HepG2 (cell line): ENCODE data around the gene AP2B1. TPM values are rescaled to one million over a fixed set of nuclear protein-coding genes. Genes with fewer than 3 reads are reported as not detected.
A peak's percentile ranks its signal among the peaks of the same experiment; 100 is the strongest.

Experiments
- EED ChIP-seq: sonication (generic); formaldehyde crosslinking; IDR thresholded peaks from 2 replicates; pipeline ENCODE4 v1.5.0; 2020; ENCODE audit warnings: mild to moderate bottlenecking, missing genetic modification reagents
- FOXM1 ChIP-seq: sonication (generic); formaldehyde crosslinking; IDR thresholded peaks from 2 replicates; pipeline ENCODE4 v1.5.0; 2020; ENCODE audit warnings: missing genetic modification reagents
- GFI1 ChIP-seq: sonication (generic); formaldehyde crosslinking; IDR thresholded peaks from 2 replicates; pipeline ENCODE4 v1.5.0; 2020; ENCODE audit warnings: missing genetic modification reagents, mild to moderate bottlenecking, borderline replicate concordance
- GMEB1 ChIP-seq: sonication (generic); formaldehyde crosslinking; IDR thresholded peaks from 2 replicates; pipeline ENCODE4 v1.5.1; 2020; ENCODE audit warnings: missing genetic modification reagents, mild to moderate bottlenecking, borderline replicate concordance
- HDAC2 ChIP-seq: sonication (generic); formaldehyde crosslinking; IDR thresholded peaks from 2 replicates; pipeline ENCODE4 v1.4.0; 2020; ENCODE audit warnings: missing genetic modification reagents
- HOXA3 ChIP-seq: sonication (generic); formaldehyde crosslinking; IDR thresholded peaks from 2 replicates; pipeline ENCODE4 v1.5.0; 2020; ENCODE audit warnings: missing genetic modification reagents
- KIAA2018 ChIP-seq: sonication (generic); formaldehyde crosslinking; IDR thresholded peaks from 2 replicates; pipeline ENCODE4 v1.5.0; 2020; ENCODE audit warnings: mild to moderate bottlenecking, missing genetic modification reagents, borderline replicate concordance
- LBX2 ChIP-seq: sonication (generic); formaldehyde crosslinking; IDR thresholded peaks from 2 replicates; pipeline ENCODE4 v1.5.0; 2020; ENCODE audit warnings: missing genetic modification reagents, mild to moderate bottlenecking, borderline replicate concordance
- MAFG ChIP-seq: sonication (generic); formaldehyde crosslinking; IDR thresholded peaks from 2 replicates; pipeline ENCODE4 v1.5.1; 2020; ENCODE audit warnings: mild to moderate bottlenecking, missing genetic modification reagents
- MIER2 ChIP-seq: IDR thresholded peaks from 2 replicates; pipeline ENCODE4 v1.6.1; 2016; ENCODE audit warnings: missing biosample characterization, missing genetic modification reagents
- ONECUT2 ChIP-seq: sonication (generic); formaldehyde crosslinking; IDR thresholded peaks from 2 replicates; pipeline ENCODE4 v1.4.0; 2020; ENCODE audit warnings: missing genetic modification reagents
- SNAPC5 ChIP-seq: sonication (generic); formaldehyde crosslinking; IDR thresholded peaks from 2 replicates; pipeline ENCODE4 v1.8.1; 2023; ENCODE audit warnings: mild to moderate bottlenecking, missing genetic modification reagents, borderline replicate concordance
- TBX3 ChIP-seq: fragments of 450-650 bp; IDR thresholded peaks from 2 replicates; pipeline ENCODE4 v1.6.1; 2017; ENCODE audit warnings: antibody characterized with exemption, mild to moderate bottlenecking, inconsistent platforms, borderline replicate concordance
- TCF7L2 ChIP-seq: IDR thresholded peaks from 2 replicates; pipeline ENCODE4 v1.6.1; 2011; ENCODE audit warnings: mild to moderate bottlenecking, low read depth, low read length, moderate library complexity
- ZNF574 ChIP-seq: sonication (generic); formaldehyde crosslinking; IDR thresholded peaks from 2 replicates; pipeline ENCODE4 v1.4.0; 2020; ENCODE audit warnings: missing genetic modification reagents
- ZNF644 ChIP-seq: IDR thresholded peaks from 2 replicates; pipeline ENCODE4 v1.6.1; 2016; ENCODE audit warnings: low read depth
- ZNF747 ChIP-seq: sonication (generic); formaldehyde crosslinking; IDR thresholded peaks from 2 replicates; pipeline ENCODE4 v1.8.1; 2023; ENCODE audit warnings: missing genetic modification reagents, mild to moderate bottlenecking, borderline replicate concordance
- polyA plus RNA-seq, 8 experiments: library from polyadenylated mRNA; depleted of rRNA in 3 of 8; stranded (reverse) in 7 of 8; unstranded in 1 of 8; fragments of >200 nt; fragmentation: Illumina TruSeq in 4 of 8; extraction: Trizol in 4 of 8; gene quantifications; 2 replicates each; pipeline versions ENCODE4 v1.2.1 to v1.2.3, GENCODE V29; 2011 to 2016; ENCODE audit warnings: low read depth in 4 of 8, missing spikeins in 1 of 8, mixed read lengths in 1 of 8; ENCODE audit not compliant: insufficient read depth in 1 of 8
- total RNA-seq, 5 experiments: library from RNA; depleted of rRNA; stranded (reverse); fragments of >200 nt; fragmentation: Illumina TruSeq; extraction: Trizol; gene quantifications; 2 replicates each; pipeline ENCODE4 v1.2.3, GENCODE V29; 2016; ENCODE audit warnings: low read depth in 1 of 5

AP2B1 gene
- total and polyA plus RNA-seq, 2 of the 13 experiments (the other 11 are each of a cell fraction or from before 2014, with no cell fraction given), result 23.8 to 71.3 TPM

GRCh38 chr17:35713069-35713728, 126.1 kb downstream of the AP2B1 start (continued):
- TF ChIP-seq ZNF574 (no peak), FOXM1 (CRISPR knock-in tag) (no peak), MIER2 (CRISPR knock-in tag) (no peak), HDAC2 (peak; percentile 46; the same call in 1 of the 2 replicates), TBX3 (no peak), GMEB1 (CRISPR knock-in tag) (no peak), HOXA3 (CRISPR knock-in tag) (0 out of 2 replicates have a peak, but pooled peaks have one; percentile 30), ZNF644 (no peak), TCF7L2 (0 out of 2 replicates have a peak, but pooled peaks have one; percentile 46), KIAA2018 (CRISPR knock-in tag) (no peak), EED (no peak), ZNF747 (CRISPR knock-in tag) (no peak), GFI1 (peak; percentile 94), MAFG (CRISPR knock-in tag) (no peak), LBX2 (CRISPR knock-in tag) (no peak), SNAPC5 (CRISPR knock-in tag) (no peak), ONECUT2 (CRISPR knock-in tag) (peak; percentile 65)
